Measurements from ENCODE around the gene OR2A42.
"Not testable (repeated sequence)": the region's sequence is repeated elsewhere in the genome, so short reads cannot be mapped to it uniquely, and the experiment has no call there.

GRCh38 chr7:144217200-144217599 is 22.2 kb downstream of the OR2A42 start:
- TF ChIP-seq CTCF (IDR thresholded peaks at IDR 0.05); ZFX (IDR thresholded peaks at IDR 0.05; ENCODE audit: borderline replicate concordance): not testable (repeated sequence)
